ENCODE results near the gene CTSO. TPM values are rescaled to one million over a fixed set of nuclear protein-coding genes. Genes with fewer than 3 reads are reported as not detected.
A peak's percentile ranks its signal among the peaks of the same experiment; 100 is the strongest.

Gene CTSO
- total and polyA plus RNA-seq, 4 experiments from 2014 or later, result 12.9 to 44.0 (median 20.8) TPM

DNA sequence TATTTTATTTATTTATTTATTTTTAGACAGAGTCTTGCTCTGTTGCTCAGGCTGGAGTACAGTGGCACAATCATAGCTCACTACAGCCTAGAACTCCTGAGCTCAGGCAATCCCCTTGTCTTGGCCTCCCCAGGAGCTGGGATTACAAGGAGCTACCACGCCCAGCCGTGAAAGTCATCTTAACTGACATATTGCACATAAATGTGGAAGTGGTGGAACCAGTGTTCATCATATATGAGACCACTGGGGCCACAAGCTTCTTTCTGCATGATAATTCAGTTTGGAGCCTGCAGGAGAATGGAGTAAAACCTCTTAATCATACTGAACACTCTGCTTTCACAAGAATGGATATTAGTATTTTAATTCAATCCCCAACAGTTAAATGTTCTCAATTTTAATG lies 12.5 kb upstream of the CTSO start:
- H3K4me1 ChIP-seq (ENCODE audit: insufficient read depth, low read length), result no peaks in the 10 kb centered on the region
- H3K9me3 ChIP-seq (ENCODE audit: control insufficient read depth in 1 of 2, low read length in 2 of 2), result no peaks in the 10 kb centered on the region
- H3K27me3 Mint-ChIP-seq, result peaks cover 5 to 12% of the 10 kb centered on the region in 2 donors
- H3K27ac Mint-ChIP-seq, result no peak overlapping the region
- H3K4me3 ChIP-seq (ENCODE audit: low read length in 2 of 2), result no peak overlapping the region
- ChIA-PET POLR2A (ENCODE audit: partially characterized antibody) (no interaction called here), CTCF (ENCODE audit: partially characterized antibody) (interaction anchor here (0.9 kb wide), 1 partner anchor 351 kb away, joined by 3 read pairs; no protein-coding TSS in a partner anchor)
- H3K27me3 ChIP-seq (ENCODE audit: insufficient read depth, low read length), result no peaks in the 10 kb centered on the region
- DNase-seq, result no peak
- H3K9me3 Mint-ChIP-seq, result peaks cover 0 to 2% (median 0%) of the 10 kb centered on the region in 8 donors
- no peak overlapping the region for H3K27ac ChIP-seq (ENCODE audit: low read depth, low read length)
- H3K36me3 ChIP-seq (ENCODE audit: insufficient read depth, low read length), result no peaks in the 10 kb centered on the region
- intact Hi-C loops (cut with micrococcal nuclease), result no loop called here
- no peak overlapping the region for H3K4me3 Mint-ChIP-seq
- H3K4me1 Mint-ChIP-seq, result peaks cover 7 to 12% (median 9%) of the 10 kb centered on the region in 4 donors
- no peaks in the 10 kb centered on the region for H3K36me3 Mint-ChIP-seq

DNA sequence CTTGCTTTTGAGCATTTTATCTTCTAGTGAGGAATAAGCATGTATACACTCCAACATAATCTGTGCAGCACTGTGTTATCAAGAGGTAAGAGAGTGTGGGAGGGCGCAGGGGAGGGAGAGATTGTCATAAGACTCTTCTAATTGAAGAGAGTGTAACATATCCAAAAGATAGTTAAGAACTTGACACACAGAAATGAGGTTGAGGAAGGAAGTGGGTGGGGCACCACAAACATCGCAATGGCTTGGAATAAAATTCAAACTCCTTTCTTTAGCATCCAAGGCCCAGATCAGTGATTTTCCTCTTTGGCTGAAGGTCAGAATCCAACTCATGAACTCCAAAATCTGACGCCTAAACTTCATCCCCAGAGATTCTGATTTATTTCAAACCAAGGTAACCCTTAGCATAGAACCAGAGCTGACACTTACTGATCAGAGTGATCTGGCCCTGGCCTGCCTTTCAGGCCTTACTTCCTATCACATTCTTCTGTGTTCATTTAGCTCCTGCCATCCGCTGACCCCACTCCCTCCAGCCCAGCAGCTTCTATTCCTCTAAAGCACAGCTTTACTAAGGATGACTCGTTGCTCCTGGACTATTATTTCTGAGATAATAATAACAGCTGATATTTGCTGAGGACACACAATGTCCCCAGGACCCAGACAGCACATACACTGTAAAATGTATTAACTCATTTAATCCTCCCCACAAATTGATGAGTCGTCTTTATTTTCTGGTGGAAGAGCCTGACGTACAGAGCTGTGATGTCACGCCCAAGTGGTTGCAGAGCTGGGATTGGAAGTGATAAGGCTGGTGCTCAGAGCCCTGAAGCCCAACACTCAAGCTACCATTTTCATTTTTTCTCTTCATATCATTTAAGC lies 10.6 kb upstream of the CTSO start:
- Mint-ChIP-seq H3K36me3 (no peaks in the 10 kb centered on the region), H3K9me3 (peaks cover 0 to 2% (median 0%) of the 10 kb centered on the region in 8 donors), H3K27ac (peak overlapping the region in 1 of 7 donors; percentile 70), H3K4me3 (no peak overlapping the region), H3K27me3 (peaks cover 4 to 8% of the 10 kb centered on the region in 2 donors), H3K4me1 (peaks cover 7 to 12% (median 9%) of the 10 kb centered on the region in 4 donors)
- Histone ChIP-seq H3K9me3 (ENCODE audit: control insufficient read depth in 1 of 2, low read length in 2 of 2) (no peaks in the 10 kb centered on the region), H3K27ac (ENCODE audit: low read depth, low read length) (no peak overlapping the region), H3K4me3 (ENCODE audit: low read length in 2 of 2) (no peak overlapping the region), H3K4me1 (ENCODE audit: insufficient read depth, low read length) (no peaks in the 10 kb centered on the region), H3K27me3 (ENCODE audit: insufficient read depth, low read length) (no peaks in the 10 kb centered on the region), H3K36me3 (ENCODE audit: insufficient read depth, low read length) (no peaks in the 10 kb centered on the region)
- DNase-seq, result no peak
- ChIA-PET CTCF (ENCODE audit: partially characterized antibody) (interaction anchor here (1.6 kb wide), 1 partner anchor 11 kb away, joined by 4 read pairs; the partner anchor contains the start of gene CTSO), POLR2A (ENCODE audit: partially characterized antibody) (no interaction called here)
- intact Hi-C loops (cut with micrococcal nuclease), result no loop called here

GRCh38 chr4:155962767-155963166 lies 9.1 kb upstream of the CTSO start:
- H3K9me3 Mint-ChIP-seq, result no peaks in the 10 kb centered on the region

DNA sequence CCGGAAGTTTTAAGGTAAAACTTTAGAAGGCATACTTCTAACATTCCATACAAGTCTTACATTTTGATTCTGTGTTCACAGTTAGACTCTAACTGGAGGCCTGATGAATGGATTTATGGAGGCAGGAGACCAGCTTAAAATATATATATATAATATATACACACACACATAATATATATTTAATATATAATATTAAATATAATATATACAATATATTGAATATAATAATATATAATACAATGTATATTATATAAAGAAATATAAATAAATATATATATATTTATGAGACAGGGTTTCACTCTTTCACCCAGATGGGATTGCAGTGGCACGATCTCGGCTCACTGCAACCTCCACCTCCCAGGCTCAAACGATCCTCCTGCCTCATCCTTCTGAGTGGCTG lies 7.9 kb upstream of the CTSO start:
- no peaks in the 10 kb centered on the region for H3K36me3 Mint-ChIP-seq
- no peak overlapping the region for H3K4me3 ChIP-seq (ENCODE audit: low read length in 2 of 2)
- no peaks in the 10 kb centered on the region for H3K4me1 ChIP-seq (ENCODE audit: insufficient read depth, low read length)
- H3K27ac ChIP-seq (ENCODE audit: low read depth, low read length), result no peak overlapping the region
- no peaks in the 10 kb centered on the region for H3K9me3 Mint-ChIP-seq
- H3K4me3 Mint-ChIP-seq, result no peak overlapping the region
- no peak overlapping the region for H3K27ac Mint-ChIP-seq
- DNase-seq, result no peak
- ChIA-PET POLR2A (ENCODE audit: partially characterized antibody) (no interaction called here), CTCF (ENCODE audit: partially characterized antibody) (no interaction called here)
- H3K27me3 Mint-ChIP-seq, result peaks cover 9 to 11% of the 10 kb centered on the region in 2 donors
- H3K9me3 ChIP-seq (ENCODE audit: control insufficient read depth in 1 of 2, low read length in 2 of 2), result no peaks in the 10 kb centered on the region
- no peaks in the 10 kb centered on the region for H3K27me3 ChIP-seq (ENCODE audit: insufficient read depth, low read length)
- H3K36me3 ChIP-seq (ENCODE audit: insufficient read depth, low read length), result no peaks in the 10 kb centered on the region
- intact Hi-C loops (cut with micrococcal nuclease), result no loop called here
- peaks cover 7 to 12% (median 9%) of the 10 kb centered on the region in 4 donors for H3K4me1 Mint-ChIP-seq

More at GRCh38 chr4:155962767-155963166, 9.1 kb upstream of the CTSO start:
- Mint-ChIP-seq H3K4me3 (no peak overlapping the region), H3K36me3 (no peaks in the 10 kb centered on the region), H3K27me3 (peaks cover 8% of the 10 kb centered on the region in 2 donors), H3K4me1 (peaks cover 7 to 12% (median 9%) of the 10 kb centered on the region in 4 donors), H3K27ac (no peak overlapping the region)
- H3K9me3 ChIP-seq (ENCODE audit: control insufficient read depth in 1 of 2, low read length in 2 of 2), result no peaks in the 10 kb centered on the region
- no peak overlapping the region for H3K4me3 ChIP-seq (ENCODE audit: low read length in 2 of 2)
- H3K27me3 ChIP-seq (ENCODE audit: insufficient read depth, low read length), result no peaks in the 10 kb centered on the region
- DNase-seq, result no peak
- no peaks in the 10 kb centered on the region for H3K36me3 ChIP-seq (ENCODE audit: insufficient read depth, low read length)
- no peak overlapping the region for H3K27ac ChIP-seq (ENCODE audit: low read depth, low read length)
- CTCF ChIA-PET (ENCODE audit: partially characterized antibody), result interaction anchor here (1.6 kb wide), 1 partner anchor 10 kb away, joined by 4 read pairs; the partner anchor contains the start of gene CTSO
- intact Hi-C loops (cut with micrococcal nuclease), result no loop called here
- POLR2A ChIA-PET (ENCODE audit: partially characterized antibody), result no interaction called here
- H3K4me1 ChIP-seq (ENCODE audit: insufficient read depth, low read length), result no peaks in the 10 kb centered on the region

- Mint-ChIP-seq H3K4me3 (no peak overlapping the region), H3K9me3 (no peaks in the 10 kb centered on the region), H3K27me3 (peaks cover 9 to 11% of the 10 kb centered on the region in 2 donors), H3K36me3 (no peaks in the 10 kb centered on the region), H3K27ac (no peak overlapping the region), H3K4me1 (peaks cover 7 to 12% (median 9%) of the 10 kb centered on the region in 4 donors)
- H3K4me1 ChIP-seq (ENCODE audit: insufficient read depth, low read length), result no peaks in the 10 kb centered on the region
- ChIA-PET POLR2A (ENCODE audit: partially characterized antibody) (no interaction called here), CTCF (ENCODE audit: partially characterized antibody) (no interaction called here)
- no peak overlapping the region for H3K4me3 ChIP-seq (ENCODE audit: low read length in 2 of 2)
- intact Hi-C loops (cut with micrococcal nuclease), result no loop called here
- no peak for DNase-seq
- no peaks in the 10 kb centered on the region for H3K9me3 ChIP-seq (ENCODE audit: control insufficient read depth in 1 of 2, low read length in 2 of 2)
- no peaks in the 10 kb centered on the region for H3K27me3 ChIP-seq (ENCODE audit: insufficient read depth, low read length)
- no peaks in the 10 kb centered on the region for H3K36me3 ChIP-seq (ENCODE audit: insufficient read depth, low read length)
- no peak overlapping the region for H3K27ac ChIP-seq (ENCODE audit: low read depth, low read length)
Observed at GRCh38 chr4:155960522-155960921, 6.9 kb upstream of the CTSO start.

DNA sequence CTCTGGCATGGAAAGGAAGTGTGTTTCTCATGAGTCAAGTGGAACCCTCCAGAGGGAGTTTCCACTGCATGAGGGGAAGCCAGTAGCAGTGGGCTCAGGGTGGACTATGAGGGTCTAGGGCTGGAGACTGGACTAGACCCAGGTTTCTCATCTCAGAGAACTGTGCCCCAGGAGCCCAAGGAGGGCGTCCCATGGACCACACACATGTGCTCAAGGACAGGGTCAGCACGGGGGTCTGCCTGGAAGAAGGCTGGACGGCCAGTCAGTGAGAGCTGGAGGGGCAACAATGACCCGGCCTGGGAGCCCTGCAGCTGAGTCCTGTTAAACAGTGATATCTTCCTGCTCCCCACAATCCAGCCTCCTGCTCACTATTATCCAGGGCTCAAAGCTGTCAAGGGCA lies 5.8 kb upstream of the CTSO start:
- intact Hi-C loops (cut with micrococcal nuclease), result no loop called here
- Mint-ChIP-seq H3K27ac (no peak overlapping the region), H3K27me3 (peaks cover 9 to 11% of the 10 kb centered on the region in 2 donors), H3K4me1 (peaks cover 7 to 10% (median 9%) of the 10 kb centered on the region in 4 donors), H3K9me3 (no peaks in the 10 kb centered on the region), H3K36me3 (no peaks in the 10 kb centered on the region), H3K4me3 (no peak overlapping the region)
- CTCF ChIA-PET (ENCODE audit: partially characterized antibody), result no interaction called here
- DNase-seq, result no peak
- Histone ChIP-seq H3K27ac (ENCODE audit: low read depth, low read length) (no peak overlapping the region), H3K9me3 (ENCODE audit: control insufficient read depth in 1 of 2, low read length in 2 of 2) (no peaks in the 10 kb centered on the region), H3K36me3 (ENCODE audit: insufficient read depth, low read length) (no peaks in the 10 kb centered on the region), H3K27me3 (ENCODE audit: insufficient read depth, low read length) (no peaks in the 10 kb centered on the region), H3K4me3 (ENCODE audit: low read length in 2 of 2) (no peak overlapping the region), H3K4me1 (ENCODE audit: insufficient read depth, low read length) (peaks cover 1% of the 10 kb centered on the region)
- POLR2A ChIA-PET (ENCODE audit: partially characterized antibody), result no interaction called here

- Mint-ChIP-seq H3K4me1 (peaks cover 10 to 27% (median 20%) of the 10 kb centered on the region in 4 donors), H3K9me3 (no peaks in the 10 kb centered on the region), H3K36me3 (peaks cover 0 to 6% of the 10 kb centered on the region in 2 donors), H3K27me3 (peaks cover 9 to 11% of the 10 kb centered on the region in 2 donors), H3K4me3 (no peak overlapping the region), H3K27ac (no peak overlapping the region)
- intact Hi-C loops (cut with micrococcal nuclease), result no loop called here
- H3K4me3 ChIP-seq (ENCODE audit: low read length in 2 of 2), result no peak overlapping the region
- CTCF ChIA-PET (ENCODE audit: partially characterized antibody), result no interaction called here
- H3K27ac ChIP-seq (ENCODE audit: low read depth, low read length), result no peak overlapping the region
- H3K36me3 ChIP-seq (ENCODE audit: insufficient read depth, low read length), result no peaks in the 10 kb centered on the region
- DNase-seq, result no peak
- H3K4me1 ChIP-seq (ENCODE audit: insufficient read depth, low read length), result peaks cover 15% of the 10 kb centered on the region
- H3K27me3 ChIP-seq (ENCODE audit: insufficient read depth, low read length), result no peaks in the 10 kb centered on the region
- no peaks in the 10 kb centered on the region for H3K9me3 ChIP-seq (ENCODE audit: control insufficient read depth in 1 of 2, low read length in 2 of 2)
- POLR2A ChIA-PET (ENCODE audit: partially characterized antibody), result no interaction called here
Observed at GRCh38 chr4:155956461-155956860, 2.8 kb upstream of the CTSO start.

All from CD4-positive, alpha-beta memory T cell (primary cell).